Globus pallidus (tissue), 1 donor: ENCODE results near the gene ZNF407.
A peak's percentile ranks its signal among the peaks of the same experiment; 100 is the strongest.
"Not testable (repeated sequence)": the region's sequence is repeated elsewhere in the genome, so short reads cannot be mapped to it uniquely, and the experiment has no call there.

Source experiments
- DNase-seq: peaks from one replicate; pipeline ENCODE4 v3.0.0-alpha.2; 2015; ENCODE audit warnings: low spot score

ZNF407 gene

DNA sequence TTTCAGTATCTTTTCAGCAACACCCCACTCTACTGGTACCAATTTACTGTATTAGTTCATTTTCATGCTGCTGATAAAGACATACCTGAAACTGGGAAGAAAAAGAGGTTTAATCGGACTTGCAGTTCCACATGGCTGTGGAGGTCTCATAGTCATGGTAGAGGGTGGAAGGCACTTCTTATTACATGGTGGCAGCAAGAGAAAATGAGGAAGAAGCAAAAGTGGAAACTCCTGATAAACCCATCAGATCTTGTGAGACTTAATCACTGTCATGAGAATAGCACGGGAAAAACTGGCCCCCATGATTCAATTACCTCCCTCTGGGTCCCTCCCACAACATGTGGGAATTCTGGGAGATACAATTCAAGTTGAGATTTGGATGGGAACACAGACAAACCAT lies 374.1 kb downstream of the ZNF407 start:
- DNase-seq: not testable (repeated sequence)

DNA sequence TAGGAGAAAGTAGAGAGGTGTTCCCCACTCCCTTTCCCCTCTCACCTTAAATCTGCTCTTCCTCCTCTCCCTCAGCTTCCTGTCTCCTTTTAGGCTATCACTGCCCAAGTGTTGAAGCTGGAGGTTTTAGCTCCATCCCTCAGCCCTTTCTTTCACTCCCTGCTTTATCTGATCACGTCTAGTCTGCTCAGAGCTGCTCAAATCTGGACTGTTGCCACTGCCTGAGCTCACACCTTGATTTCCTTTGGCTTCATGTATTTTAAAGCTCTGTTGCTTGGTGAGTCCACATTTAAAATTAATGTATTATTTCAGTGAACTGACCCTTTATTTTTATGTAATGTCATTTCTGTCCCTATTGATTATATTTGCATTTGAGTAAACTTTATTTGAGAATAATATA lies 374.7 kb downstream of the ZNF407 start:
- DNase-seq: no peak

DNA sequence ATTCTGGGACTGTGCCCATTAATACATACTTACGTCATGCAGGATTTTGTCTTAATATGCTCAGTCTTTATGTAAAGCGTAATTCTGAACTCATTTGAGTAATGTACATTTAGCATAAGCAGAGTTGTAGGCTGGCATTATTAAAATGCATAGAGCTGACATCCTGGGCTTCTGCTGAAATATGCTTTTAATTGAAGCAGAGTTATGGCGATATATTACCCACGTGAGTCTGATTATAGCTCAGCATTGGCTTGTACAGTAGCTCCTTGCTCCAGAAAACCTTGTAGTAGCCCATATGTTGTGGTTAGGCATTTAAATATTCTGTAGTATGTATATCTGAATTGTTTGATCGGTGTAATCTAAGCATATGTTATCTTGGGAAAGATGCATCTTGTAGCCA lies 377.3 kb downstream of the ZNF407 start:
- DNase-seq: no peak

DNA sequence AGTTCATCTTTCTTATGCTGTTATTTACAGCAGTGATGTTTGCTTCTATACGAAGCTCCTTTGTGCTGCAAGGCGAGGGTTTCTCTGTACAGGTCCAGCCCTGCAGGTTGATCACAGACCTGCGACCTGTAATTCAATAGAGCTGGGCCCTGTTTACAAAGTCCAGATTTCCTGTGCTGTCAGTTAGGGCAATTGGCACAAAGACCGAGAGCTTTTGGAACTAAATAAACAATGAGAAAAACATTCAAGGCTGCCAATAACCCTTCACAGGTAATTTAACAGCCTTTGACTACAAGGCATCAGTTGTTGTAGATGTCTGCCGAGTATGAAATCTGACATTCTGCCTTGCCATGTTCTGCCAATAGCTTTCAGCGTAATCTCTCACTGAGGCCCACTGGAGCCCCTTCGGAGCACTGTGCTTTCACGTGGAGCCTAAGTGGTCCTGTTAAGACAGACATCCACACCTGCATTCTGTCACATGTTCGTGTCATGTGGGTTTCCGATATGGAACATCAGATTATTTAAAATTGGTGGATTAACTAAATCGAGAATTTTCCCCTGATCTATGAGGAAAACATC lies 378.8 kb downstream of the ZNF407 start:
- DNase-seq: no peak

DNA sequence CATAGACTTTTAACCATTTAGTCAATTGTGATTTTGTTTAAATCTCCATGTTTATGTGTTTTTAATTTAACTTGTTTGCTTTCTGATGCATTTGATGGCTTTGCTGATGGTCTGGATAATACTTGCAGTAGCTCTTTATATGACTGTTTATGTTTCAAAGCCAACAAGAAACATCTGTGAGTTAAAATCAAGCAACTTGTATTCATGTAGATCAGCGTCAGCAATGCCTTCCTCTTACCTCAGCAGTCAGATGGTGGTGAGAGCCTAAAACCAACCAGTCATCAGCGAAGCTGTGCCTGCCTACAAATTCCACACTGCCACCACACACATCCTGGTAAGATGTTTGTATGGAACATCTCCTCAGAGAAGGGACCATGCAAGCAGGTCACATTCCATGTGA lies 379.4 kb downstream of the ZNF407 start:
- no peak for DNase-seq

DNA sequence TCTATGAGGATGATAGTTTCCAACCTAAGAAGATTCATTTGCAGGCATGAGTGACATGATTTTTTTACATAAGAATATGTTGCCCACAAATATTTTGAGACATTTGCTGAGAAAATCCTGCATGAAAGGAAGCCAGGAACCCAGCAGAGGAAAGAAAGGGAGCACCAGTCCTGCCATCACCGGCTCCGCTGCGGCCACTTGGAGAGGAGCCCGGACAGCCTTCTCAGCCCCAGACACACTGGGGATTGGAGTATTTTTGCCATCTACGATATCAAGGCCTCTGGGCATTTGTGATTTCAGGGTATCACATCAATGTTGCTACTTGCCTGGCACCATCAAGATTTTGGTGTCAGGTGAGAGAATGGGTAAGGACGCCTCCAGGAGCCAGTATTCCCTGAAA lies 383.0 kb downstream of the ZNF407 start:
- peak; percentile 48 for DNase-seq

DNA sequence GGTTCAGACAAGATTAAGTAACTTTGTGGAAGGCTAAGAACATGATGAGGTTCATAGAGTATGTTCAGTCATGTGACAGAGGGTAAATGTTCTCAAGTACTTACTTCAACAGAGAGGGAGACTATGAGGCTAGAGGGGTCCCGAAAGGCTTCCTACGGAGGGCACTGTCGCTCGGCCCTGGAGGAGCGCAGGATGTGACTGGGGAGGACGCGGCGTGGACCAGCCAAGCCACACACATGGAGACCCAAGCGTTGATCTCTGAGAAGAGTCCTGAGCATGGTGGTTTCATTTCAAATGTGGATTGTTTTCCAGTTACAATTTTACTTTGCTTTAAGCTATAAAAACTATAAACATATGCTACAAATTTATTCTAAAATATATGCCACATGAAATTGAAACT lies 383.8 kb downstream of the ZNF407 start:
- no peak for DNase-seq

DNA sequence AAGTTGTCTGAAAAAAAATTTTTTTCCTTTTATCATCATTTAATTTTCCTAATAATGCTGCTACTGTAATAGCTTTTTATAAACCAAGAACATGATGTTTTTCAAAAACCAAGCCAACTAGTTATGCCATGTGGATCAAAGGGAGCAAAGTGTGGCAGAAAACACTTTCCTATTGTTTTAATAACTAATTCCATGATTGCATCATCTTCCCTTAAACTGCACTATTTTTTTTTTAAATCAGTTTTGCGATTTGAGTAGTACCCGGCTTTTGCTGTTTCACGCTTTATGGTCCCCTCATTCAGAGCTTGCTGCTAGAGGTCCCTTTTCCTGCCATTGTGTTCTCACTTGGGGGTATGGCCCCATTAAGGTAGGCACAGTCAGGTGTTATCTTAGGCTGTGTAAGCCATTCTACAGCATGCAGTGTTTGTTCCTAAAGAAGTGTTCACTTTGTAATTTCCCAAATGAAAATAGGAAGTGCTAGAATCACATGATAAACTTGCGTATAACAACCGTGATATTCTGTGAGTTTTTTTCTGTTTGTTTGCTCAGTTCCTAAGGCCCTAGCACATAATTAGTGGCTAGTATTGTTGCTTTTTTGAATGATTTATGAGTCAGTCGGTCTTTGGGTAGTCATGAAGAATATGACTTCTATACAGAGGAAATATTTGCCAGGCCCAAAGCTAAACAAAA lies 385.4 kb downstream of the ZNF407 start:
- DNase-seq: peak; percentile 16

DNA sequence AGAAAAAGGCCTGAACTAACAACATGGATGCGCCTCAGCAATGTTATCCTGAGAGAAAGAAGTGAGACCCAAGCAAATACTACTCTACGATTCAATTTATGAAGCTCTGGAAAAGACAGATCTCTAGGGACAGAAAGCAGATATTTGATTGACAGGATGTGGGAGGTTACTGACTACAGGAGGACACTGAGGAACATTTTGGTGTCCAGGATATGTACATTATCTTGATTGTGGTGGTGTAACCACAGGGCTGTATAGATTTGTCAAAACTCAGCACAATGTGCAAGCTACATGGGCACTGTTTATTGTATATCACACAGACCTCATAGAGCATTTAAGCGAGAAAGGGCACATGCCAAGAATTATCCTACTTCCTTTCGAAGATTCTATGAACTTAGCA lies 391.5 kb downstream of the ZNF407 start:
- DNase-seq: no peak

DNA sequence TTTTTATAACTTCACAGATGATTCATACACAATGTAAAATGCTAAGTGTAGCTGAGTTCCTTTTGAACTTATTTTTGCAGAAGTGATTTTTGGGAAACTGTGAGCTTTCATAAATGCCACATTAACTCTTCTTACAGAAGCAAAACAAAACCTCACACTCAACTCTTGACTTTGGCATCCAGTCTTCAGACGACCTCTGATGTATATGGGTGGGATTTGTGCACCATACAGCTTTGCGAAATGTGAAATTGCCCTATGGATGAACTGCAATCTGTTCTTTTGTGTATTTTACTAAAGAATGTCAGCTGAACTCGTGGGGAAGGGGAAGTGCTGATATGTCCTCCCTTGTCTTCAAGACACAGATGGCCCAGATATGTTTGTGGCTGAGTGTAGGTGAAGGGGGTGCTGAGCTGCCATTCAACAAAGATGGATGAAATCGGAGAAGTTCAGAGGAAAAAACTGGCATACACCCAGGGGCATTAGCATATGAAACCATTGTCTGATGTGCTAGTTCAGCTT lies 393.0 kb downstream of the ZNF407 start:
- peak; percentile 19 for DNase-seq

DNA sequence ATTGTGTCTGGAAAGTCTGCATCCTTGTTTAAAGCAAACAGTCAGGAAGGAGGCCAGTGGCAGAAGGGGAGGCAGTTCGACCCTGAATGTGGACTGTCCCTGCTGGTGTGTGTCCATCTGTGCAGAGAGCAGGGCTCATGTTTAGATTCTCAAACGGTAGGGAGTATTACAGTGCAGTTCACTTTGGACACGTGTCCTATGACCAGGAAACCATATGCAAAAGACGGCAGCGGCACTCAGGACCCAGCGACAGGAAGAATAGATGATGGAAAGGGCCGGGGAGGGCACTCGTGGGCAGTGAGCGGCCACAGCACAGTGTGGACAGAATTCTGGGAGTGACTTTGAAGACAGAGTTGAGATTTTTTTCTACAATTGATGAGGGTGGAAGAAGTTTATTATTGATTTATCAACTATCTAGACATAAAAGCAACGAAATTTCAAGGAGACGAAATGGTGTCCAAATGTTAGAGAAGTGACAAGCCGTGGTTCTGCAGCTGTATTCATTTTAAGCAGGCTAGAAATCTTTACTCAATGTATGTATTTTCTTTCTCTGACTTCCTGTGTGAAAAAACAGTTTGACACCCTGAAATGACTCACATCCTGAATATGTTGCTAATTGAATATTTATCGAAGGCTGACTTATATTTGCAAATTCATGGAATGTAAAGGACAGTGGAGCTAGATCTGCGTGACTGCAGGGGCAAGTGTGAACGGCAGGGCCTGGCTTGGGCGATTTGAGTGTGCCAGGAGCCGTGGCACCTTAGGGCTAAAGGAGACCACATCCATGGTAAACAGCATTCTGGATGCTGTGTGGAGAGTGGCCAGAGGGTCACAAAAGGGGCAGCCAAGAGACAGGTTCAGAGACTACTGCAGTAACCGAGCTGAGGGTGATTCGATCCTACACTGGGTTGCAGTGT lies 397.1 kb downstream of the ZNF407 start:
- DNase-seq: no peak

DNA sequence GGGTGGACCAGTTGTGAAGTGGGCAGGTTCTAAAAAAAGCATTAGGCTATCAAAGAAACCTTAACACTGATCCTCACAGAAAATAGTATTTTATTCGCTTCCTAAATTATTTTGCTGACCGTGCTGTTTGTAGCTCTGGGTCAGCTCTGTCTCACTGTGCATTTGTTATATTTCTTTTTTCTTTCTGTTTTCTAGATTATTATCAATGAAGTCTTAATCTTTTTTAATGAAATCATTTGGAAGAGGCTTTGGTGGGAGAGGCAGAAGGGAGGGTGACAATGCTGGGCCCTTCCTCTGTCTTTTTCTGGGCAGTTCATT lies 397.7 kb downstream of the ZNF407 start:
- DNase-seq: no peak

DNA sequence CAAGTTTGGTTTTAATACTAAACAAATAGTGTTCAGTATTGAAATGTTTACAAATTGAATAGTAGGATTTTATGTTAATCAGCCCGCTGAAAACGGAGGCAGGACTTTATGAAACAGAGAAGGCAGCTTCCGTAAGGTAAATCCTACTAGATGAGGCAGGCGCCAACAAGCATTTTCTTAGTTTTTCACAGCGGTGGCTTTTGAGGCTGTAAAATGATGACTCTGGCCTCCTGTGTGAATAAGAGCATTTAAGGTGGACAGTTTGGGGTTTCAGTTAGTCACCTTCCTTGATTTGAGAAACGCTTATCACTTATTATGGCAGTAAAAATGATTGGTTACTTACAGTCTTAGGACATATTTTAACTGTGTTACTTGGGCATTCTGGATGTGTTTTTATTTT lies 398.4 kb downstream of the ZNF407 start:
- DNase-seq: no peak

DNA sequence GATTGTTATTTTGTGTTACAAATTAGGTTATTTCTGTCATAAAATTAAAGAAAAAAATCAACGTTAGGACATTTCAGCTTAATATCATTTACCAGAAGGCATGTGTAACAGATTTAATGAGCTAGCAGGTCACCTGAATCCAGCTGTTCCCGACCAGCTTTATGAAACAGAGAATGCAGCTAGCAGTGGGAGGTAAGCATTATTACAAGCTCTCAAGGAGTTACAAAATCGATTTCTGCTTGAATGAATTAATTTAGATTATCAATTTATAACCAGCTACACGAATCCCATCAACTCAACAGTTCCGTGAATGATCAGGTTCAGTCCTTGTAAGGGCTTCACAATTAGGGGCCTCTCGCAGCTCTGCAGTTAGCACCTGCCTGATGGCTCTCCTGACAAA lies 399.3 kb downstream of the ZNF407 start:
- DNase-seq: no peak

DNA sequence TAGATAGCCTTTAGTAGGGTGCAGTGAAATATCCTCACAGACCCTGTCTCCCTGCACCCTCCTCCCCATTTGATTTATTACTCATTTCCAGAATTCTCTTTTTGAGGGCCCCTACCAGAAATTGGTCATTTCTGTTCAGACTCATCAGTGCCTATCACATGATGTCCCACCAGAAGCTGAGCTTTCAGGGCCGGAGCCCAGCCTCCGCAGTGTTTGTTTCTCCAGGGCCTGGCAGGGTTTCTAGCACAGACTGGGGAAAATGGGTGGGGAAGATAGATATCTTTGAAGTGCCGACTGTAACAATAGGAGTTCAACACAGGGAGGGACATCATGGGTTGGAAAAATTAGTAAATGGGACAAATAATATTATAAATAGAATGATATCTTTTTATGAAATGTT lies 403.2 kb downstream of the ZNF407 start:
- DNase-seq: no peak

DNA sequence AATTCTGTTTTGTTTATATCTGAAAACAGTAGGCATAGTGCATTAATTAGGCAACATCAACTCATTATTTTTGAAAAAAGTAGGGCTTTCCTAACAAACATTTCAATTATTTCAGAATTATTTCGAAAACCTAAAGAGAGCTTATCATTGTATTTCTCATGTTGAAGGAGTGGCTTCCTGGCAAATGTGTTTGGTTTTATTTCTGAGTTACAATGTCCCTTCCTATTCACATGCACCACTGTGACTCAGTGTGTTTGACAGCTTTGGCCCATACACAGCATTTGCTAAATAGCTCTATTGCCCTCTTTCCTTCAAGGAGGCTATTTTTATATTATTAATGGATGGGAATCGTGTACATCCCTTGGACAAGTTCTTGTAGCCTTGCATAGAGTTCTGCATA lies 405.4 kb downstream of the ZNF407 start:
- no peak for DNase-seq

DNA sequence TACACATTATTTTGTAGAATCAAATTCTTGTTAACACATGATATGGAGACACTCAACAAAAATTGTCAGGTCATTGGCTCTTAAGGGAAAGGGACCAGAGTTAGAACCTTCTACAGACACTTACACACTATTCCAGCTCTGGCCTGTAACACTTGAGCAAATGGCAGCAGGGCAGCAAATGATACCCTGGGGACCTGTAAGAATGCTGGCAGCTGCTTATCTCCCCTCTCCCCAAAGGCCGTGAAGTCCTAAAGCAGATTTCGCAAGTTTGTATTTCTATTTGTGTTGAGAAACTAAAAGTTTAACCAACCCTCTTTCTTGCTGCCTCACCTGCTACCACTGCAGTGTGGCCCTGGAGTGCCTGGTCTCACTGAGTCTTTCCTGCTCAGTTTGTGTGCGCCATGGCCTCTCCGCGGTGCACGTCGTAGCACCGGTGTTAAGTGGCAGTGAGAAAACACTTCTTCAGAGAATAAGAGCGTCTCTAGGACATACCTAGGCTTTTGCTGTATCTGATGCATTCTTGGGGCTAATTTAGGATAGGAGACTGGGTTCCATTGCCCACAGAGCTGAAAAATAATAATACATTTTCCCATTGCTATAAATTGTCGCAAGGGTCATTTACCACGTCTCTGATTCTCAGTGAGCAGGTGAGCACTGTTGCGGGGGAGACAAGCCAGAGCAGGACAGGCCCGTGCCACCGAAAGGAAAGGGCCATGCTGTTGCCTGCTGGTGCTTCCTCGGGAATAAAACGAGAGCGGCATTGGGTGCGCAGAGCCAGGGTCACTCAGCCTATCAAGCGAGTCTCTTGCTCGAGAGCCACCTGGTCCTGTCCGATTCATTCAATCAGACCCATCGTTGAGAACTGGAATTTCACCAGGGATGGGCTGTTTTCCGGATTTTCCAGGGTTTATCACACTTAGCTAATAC lies 406.4 kb downstream of the ZNF407 start:
- no peak for DNase-seq

DNA sequence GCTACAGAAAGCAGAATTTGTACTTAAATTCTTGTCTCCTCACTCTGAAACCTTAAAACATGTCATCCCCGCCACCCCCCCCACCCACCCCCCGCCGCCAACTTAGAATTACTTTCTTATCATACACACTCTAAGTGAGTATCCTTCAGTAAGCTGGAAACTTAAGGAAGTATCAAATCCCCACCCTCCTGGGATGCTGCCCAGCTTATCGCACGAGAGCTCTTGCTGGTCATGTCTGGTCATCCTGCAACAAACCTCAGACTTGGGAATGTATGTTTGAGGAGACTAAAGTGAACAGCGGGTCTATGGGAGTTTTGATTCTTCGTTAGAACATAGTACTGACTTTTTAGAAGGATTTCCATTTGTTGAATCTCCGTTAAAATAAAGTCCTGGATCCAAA lies 408.0 kb downstream of the ZNF407 start:
- DNase-seq: no peak

DNA sequence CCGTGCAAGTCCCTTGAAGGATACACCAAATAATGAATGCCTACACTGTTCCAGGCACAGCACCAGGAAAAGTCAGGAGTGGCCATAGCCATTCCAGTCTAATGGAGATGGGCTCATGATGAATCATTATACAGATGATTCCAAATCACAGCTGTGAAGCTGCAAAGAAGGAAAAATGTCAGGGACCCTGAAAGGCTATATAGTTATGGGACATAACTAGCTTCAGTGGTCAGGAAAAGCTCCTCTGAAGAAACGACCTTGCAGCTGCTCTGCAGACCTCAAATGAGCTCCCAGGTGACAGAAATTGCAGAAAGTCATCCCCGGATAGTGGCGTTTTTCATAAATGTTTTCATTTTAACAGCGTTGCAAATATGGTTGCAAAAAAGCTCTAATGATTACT lies 410.5 kb downstream of the ZNF407 start:
- DNase-seq: no peak

DNA sequence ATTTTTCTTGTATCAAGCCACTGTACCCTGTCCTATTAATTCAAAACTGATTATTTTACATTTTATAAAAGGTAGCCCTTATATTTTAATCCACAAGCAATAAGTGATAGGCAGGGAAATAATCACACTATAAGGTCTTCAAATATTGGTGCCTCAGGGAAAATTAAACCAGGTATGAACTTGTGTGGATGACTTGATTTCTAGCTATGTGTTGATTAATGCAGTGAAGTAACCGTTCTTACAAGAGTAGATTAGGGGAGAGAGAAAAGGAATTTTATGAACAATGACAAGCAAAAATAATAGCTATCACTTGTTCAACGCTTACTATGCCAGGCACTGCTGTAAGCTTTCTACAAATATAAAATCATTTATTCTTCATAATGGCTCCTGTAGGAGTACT lies 411.6 kb downstream of the ZNF407 start:
- no peak for DNase-seq

DNA sequence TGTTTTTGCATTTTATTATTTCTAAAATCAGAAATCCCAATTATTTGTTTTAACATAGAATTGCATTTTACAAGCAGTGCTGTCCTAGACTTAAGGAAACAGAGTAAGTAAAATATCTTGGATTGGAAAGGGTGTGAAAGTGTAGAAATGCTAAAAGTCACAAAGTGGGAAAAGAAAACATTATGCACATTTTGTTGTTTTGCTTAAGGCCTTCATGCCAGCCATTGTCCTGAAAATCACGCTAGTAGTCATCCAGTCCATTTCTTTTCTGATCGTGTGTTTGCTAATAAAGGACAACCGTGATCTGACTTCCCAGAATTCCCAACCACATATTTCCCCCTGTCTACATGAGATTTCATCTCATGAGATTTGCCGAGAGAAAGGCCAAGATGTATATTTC lies 412.2 kb downstream of the ZNF407 start:
- DNase-seq: no peak

DNA sequence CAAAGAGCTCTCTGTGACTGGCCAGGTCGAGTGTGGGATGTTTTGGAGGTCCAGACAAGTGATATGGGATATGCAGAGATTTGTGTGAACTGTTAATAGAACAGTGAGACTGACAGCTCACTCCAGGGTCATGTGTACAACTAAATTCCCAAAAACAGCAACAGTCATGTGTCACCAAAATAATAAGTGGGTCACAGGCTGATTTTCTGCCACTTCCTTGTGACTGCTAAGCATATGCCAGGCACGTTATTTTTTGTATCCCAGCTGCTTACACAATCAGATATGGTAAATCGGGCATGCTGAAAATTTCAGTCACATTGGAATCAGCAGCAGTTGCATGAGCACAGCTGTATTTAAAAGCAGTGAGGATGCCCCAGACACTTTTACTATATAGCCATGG lies 412.6 kb downstream of the ZNF407 start:
- DNase-seq: no peak
